ENCODE measurements around the gene ZGRF1. TPM values are rescaled to one million over a fixed set of nuclear protein-coding genes. Genes with fewer than 3 reads are reported as not detected.
"Not testable (repeated sequence)": the region's sequence is repeated elsewhere in the genome, so short reads cannot be mapped to it uniquely, and the experiment has no call there.

Gene ZGRF1
- total RNA-seq, 1 donor from 2014 or later: 4.4 TPM

DNA sequence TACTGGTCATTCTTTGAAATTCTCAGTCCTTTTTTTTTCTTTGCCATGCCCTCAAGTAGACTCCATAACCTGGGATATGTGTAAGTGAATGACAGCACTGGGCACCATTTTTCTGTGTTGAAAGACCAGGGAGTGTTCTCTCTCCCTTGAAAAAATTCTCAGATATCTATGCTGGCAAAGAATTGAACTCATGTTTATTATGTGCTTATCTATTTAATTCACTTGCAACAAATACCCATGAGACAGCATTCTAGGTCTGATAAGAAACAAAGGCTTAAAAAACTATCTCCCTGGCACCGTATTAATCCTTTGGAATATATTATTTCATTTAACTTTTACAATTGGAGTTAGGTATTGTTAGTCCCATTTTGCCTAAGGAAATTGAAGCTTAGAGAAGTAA is 37.0 kb upstream of the ZGRF1 start:
- DNase-seq (ENCODE audit: low read depth): no peak

GRCh38 chr4:112673076-112673475 is 36.4 kb upstream of the ZGRF1 start:
- H3K27me3 ChIP-seq (ENCODE audit: control insufficient read depth, insufficient read depth, low read length): no peaks in the 10 kb centered on the region
- H3K36me3 ChIP-seq (ENCODE audit: control insufficient read depth, insufficient read depth, low read length): no peaks in the 10 kb centered on the region
- no peak for TF ChIP-seq CTCF (IDR thresholded peaks at IDR 0.05; ENCODE audit: insufficient read depth, low read length, poor library complexity, severe bottlenecking)
- no peak overlapping the region for H3K4me3 ChIP-seq (ENCODE audit: low read depth, low read length)
- DNase-seq (ENCODE audit: low read depth): no peak

More for the DNA sequence above, 37.0 kb upstream of the ZGRF1 start:
- Histone ChIP-seq H3K4me3 (ENCODE audit: low read depth, low read length) (no peak overlapping the region), H3K27me3 (ENCODE audit: control insufficient read depth, insufficient read depth, low read length) (no peaks in the 10 kb centered on the region), H3K36me3 (ENCODE audit: control insufficient read depth, insufficient read depth, low read length) (no peaks in the 10 kb centered on the region)
- no peak for TF ChIP-seq CTCF (IDR thresholded peaks at IDR 0.05; ENCODE audit: insufficient read depth, low read length, poor library complexity, severe bottlenecking)

GRCh38 chr4:112668131-112668530 is 31.4 kb upstream of the ZGRF1 start:
- Histone ChIP-seq H3K27me3 (ENCODE audit: control insufficient read depth, insufficient read depth, low read length) (no peaks in the 10 kb centered on the region), H3K36me3 (ENCODE audit: control insufficient read depth, insufficient read depth, low read length) (no peaks in the 10 kb centered on the region), H3K4me3 (ENCODE audit: low read depth, low read length) (no peak overlapping the region)
- TF ChIP-seq CTCF (IDR thresholded peaks at IDR 0.05; ENCODE audit: insufficient read depth, low read length, poor library complexity, severe bottlenecking): no peak
- DNase-seq (ENCODE audit: low read depth): no peak

DNA sequence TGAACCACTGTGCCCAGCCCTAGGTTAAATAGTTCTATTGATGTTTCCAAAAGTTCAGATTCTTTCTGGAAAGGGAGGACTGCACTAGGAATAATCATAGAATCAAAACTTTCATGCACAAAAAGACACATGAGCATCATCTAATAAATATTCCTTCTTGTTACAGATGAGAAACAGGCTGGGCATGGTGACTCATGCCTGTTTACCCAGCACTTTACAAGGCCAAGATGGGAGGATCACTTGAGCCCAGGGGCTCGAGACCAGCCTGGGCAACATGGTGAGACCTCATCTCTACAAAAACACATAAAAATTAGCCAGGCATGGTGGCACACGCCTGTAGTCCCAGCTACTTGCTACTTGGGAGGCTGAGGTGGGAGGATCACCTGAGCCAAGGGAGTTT is 27.9 kb upstream of the ZGRF1 start:
- Histone ChIP-seq H3K27me3 (ENCODE audit: control insufficient read depth, insufficient read depth, low read length) (no peaks in the 10 kb centered on the region), H3K36me3 (ENCODE audit: control insufficient read depth, insufficient read depth, low read length) (no peaks in the 10 kb centered on the region), H3K4me3 (ENCODE audit: low read depth, low read length) (no peak overlapping the region)
- DNase-seq (ENCODE audit: low read depth): no peak
- no peak for TF ChIP-seq CTCF (IDR thresholded peaks at IDR 0.05; ENCODE audit: insufficient read depth, low read length, poor library complexity, severe bottlenecking)

DNA sequence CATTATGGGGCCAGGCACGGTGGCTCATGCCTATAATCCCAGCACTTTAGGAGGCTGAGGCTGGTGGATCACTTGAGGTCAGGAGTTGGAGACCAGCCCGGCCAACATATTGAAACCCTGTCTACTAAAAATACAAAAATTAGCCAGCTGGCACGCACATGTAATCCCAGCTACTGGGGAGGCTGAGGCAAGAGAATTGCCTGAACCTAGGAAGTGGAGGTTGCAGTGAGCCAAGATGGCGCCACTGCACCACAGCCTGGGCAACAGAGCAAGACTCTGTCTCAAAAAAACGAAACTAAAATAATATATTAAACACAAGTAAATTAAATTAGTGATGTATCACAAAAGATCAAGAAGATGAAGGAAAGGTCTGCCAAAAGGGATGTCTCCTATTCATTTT is 19.4 kb upstream of the ZGRF1 start:
- H3K4me3 ChIP-seq (ENCODE audit: low read depth, low read length); DNase-seq (ENCODE audit: low read depth); H3K36me3 ChIP-seq (ENCODE audit: control insufficient read depth, insufficient read depth, low read length); H3K27me3 ChIP-seq (ENCODE audit: control insufficient read depth, insufficient read depth, low read length): not testable (repeated sequence)

DNA sequence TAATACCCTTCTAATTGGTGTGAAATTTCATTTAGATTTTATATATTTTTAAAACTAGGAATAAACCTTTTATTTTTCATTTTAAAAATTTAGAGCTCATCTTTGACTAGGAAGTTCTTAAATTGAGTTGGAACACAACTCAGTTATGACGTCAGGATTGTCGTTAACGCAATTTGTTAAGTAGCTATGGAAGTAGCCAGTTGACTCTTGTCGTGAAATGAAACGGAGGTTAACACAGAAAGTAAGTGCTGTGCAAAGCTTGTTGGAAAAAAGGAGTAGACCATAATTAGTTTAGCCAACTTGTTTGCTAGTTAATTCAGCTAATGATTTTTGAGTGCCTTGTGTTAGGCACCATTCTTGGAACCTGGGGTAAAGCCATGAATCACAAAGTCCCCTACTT is 18.6 kb upstream of the ZGRF1 start:
- no peak for TF ChIP-seq CTCF (IDR thresholded peaks at IDR 0.05; ENCODE audit: insufficient read depth, low read length, poor library complexity, severe bottlenecking)
- H3K36me3 ChIP-seq (ENCODE audit: control insufficient read depth, insufficient read depth, low read length): no peaks in the 10 kb centered on the region
- H3K4me3 ChIP-seq (ENCODE audit: low read depth, low read length): no peak overlapping the region
- H3K27me3 ChIP-seq (ENCODE audit: control insufficient read depth, insufficient read depth, low read length): no peaks in the 10 kb centered on the region
- DNase-seq (ENCODE audit: low read depth): no peak
